HEK293 (cell line): ENCODE data around the gene DAP.

Experiments
- CTCF ChIA-PET: fragments of 350-600 bp; formaldehyde crosslinking; extraction: SDS; loops from one replicate; lab custom pipeline; 2021; ENCODE audit warnings: antibody characterized with exemption; lab: Yijun Ruan, JAX
- POLR2A ChIA-PET: fragments of 300-600 bp; formaldehyde crosslinking; extraction: SDS; loops from one replicate; lab custom pipeline; 2020; ENCODE audit warnings: antibody characterized with exemption, inconsistent platforms; lab: Yijun Ruan, JAX
- H3K27ac ChIP-seq: fragments of 200-500 bp; sonication (Bioruptor generic); 2 replicates; pipeline ENCODE4 v1.5.1; 2014; ENCODE audit warnings: low read depth, low read length, control low read depth, inconsistent platforms; ENCODE audit errors: extremely low read depth
- H3K36me3 ChIP-seq, 2 experiments: fragments of 200-500 bp in 1 of 2; sonication (Bioruptor generic) in 1 of 2; 1 replicate in 1 of 2; 2 replicates in 1 of 2; pipeline ENCODE4 v1.5.1; 2014 to 2017; ENCODE audit warnings: inconsistent platforms in 2 of 2, low read length in 2 of 2; ENCODE audit not compliant: control insufficient read depth in 2 of 2, insufficient read depth in 1 of 2
- H3K4me1 ChIP-seq: fragments of 200-500 bp; sonication (Bioruptor generic); 2 replicates; pipeline ENCODE4 v1.5.1; 2014; ENCODE audit warnings: mild to moderate bottlenecking, low read length, inconsistent platforms; ENCODE audit not compliant: control insufficient read depth, insufficient read depth
- H3K4me3 ChIP-seq: 2 replicates; pipeline ENCODE4 v1.5.1; 2011; ENCODE audit warnings: low read depth, mild to moderate bottlenecking, control low read depth, low read length, moderate library complexity
- H3K9me3 ChIP-seq: fragments of 200-500 bp; sonication (Bioruptor generic); 2 replicates; pipeline ENCODE4 v1.5.1; 2014; ENCODE audit warnings: low read depth, low read length, inconsistent platforms; ENCODE audit not compliant: control insufficient read depth, insufficient read depth
- GLI2 ChIP-seq: fragments of 450-650 bp; formaldehyde crosslinking; IDR thresholded peaks from 2 replicates; pipeline ENCODE4; 2017; ENCODE audit warnings: missing biosample characterization, missing genetic modification characterization, low read depth, borderline replicate concordance
- GLI4 ChIP-seq: fragments of 450-650 bp; formaldehyde crosslinking; IDR thresholded peaks from 2 replicates; pipeline ENCODE4 v1.5.1; 2016; ENCODE audit warnings: missing biosample characterization, missing genetic modification characterization
- KLF10 ChIP-seq: fragments of 450-650 bp; IDR thresholded peaks from 2 replicates; pipeline ENCODE4 v1.5.1; 2018; ENCODE audit warnings: missing biosample characterization, mild to moderate bottlenecking, missing genetic modification characterization
- YY1 ChIP-seq: fragments of 450-650 bp; formaldehyde crosslinking; IDR thresholded peaks from 2 replicates; pipeline ENCODE4 v1.5.1; 2018; ENCODE audit warnings: missing biosample characterization, missing genetic modification characterization
- ZBTB21 ChIP-seq: fragments of 450-650 bp; formaldehyde crosslinking; IDR thresholded peaks from 2 replicates; pipeline ENCODE4 v1.5.1; 2017; ENCODE audit warnings: missing biosample characterization, missing genetic modification characterization
- ZFP37 ChIP-seq: fragments of 450-650 bp; formaldehyde crosslinking; IDR thresholded peaks from 2 replicates; pipeline ENCODE4 v1.5.1; 2016; ENCODE audit warnings: missing biosample characterization, missing genetic modification characterization
- ZNF155 ChIP-seq: fragments of 450-650 bp; formaldehyde crosslinking; IDR thresholded peaks from 2 replicates; pipeline ENCODE4 v1.5.1; 2016; ENCODE audit warnings: missing biosample characterization, missing genetic modification characterization
- ZNF157 ChIP-seq: fragments of 450-650 bp; formaldehyde crosslinking; IDR thresholded peaks from 2 replicates; pipeline ENCODE4 v1.5.1; 2016; ENCODE audit warnings: missing biosample characterization, missing genetic modification characterization
- ZNF239 ChIP-seq: fragments of 450-650 bp; formaldehyde crosslinking; IDR thresholded peaks from 2 replicates; pipeline ENCODE4 v1.5.1; 2016; ENCODE audit warnings: missing biosample characterization, missing genetic modification characterization
- ZNF311 ChIP-seq: fragments of 450-650 bp; formaldehyde crosslinking; IDR thresholded peaks from 2 replicates; pipeline ENCODE4 v1.5.1; 2017; ENCODE audit warnings: missing biosample characterization, missing genetic modification characterization, borderline replicate concordance
- ZNF473 ChIP-seq: fragments of 450-650 bp; formaldehyde crosslinking; IDR thresholded peaks from 2 replicates; pipeline ENCODE4 v1.5.1; 2017; ENCODE audit warnings: missing biosample characterization, missing genetic modification characterization
- ZNF521 ChIP-seq: fragments of 450-650 bp; formaldehyde crosslinking; IDR thresholded peaks from 2 replicates; pipeline ENCODE4 v1.5.1; 2017; ENCODE audit warnings: missing biosample characterization, mild to moderate bottlenecking, missing genetic modification characterization
- ZNF530 ChIP-seq: fragments of 450-650 bp; formaldehyde crosslinking; IDR thresholded peaks from 2 replicates; pipeline ENCODE4 v1.5.1; 2016; ENCODE audit warnings: low read depth, missing biosample characterization, missing genetic modification characterization
- ZNF544 ChIP-seq: fragments of 450-650 bp; formaldehyde crosslinking; IDR thresholded peaks from 2 replicates; pipeline ENCODE4 v1.5.0; 2017; ENCODE audit warnings: missing biosample characterization, missing genetic modification characterization
- ZNF670 ChIP-seq: fragments of 450-650 bp; formaldehyde crosslinking; IDR thresholded peaks from 2 replicates; pipeline ENCODE4 v1.5.1; 2016; ENCODE audit warnings: missing biosample characterization, missing genetic modification characterization, low read depth
- ZNF677 ChIP-seq: fragments of 450-650 bp; IDR thresholded peaks from 2 replicates; pipeline ENCODE4 v1.5.0; 2018; ENCODE audit warnings: missing biosample characterization, mild to moderate bottlenecking, missing genetic modification characterization, moderate library complexity
- ZNF776 ChIP-seq: fragments of 450-650 bp; formaldehyde crosslinking; IDR thresholded peaks from 2 replicates; pipeline ENCODE4 v1.5.0; 2017; ENCODE audit warnings: missing biosample characterization, missing genetic modification characterization, borderline replicate concordance
- ZSCAN23 ChIP-seq: fragments of 450-650 bp; formaldehyde crosslinking; IDR thresholded peaks from 2 replicates; pipeline ENCODE4 v1.5.1; 2016; ENCODE audit warnings: missing biosample characterization, missing genetic modification characterization
- TF ChIP-seq, protein P1 (sequence below): fragments of 450-650 bp; formaldehyde crosslinking; optimal IDR thresholded peaks from 2 replicates; pipeline ENCODE3; 2016; ENCODE audit warnings: missing biosample characterization, mild to moderate bottlenecking, missing genetic modification characterization
- TF ChIP-seq, protein P2 (sequence below): fragments of 450-650 bp; formaldehyde crosslinking; IDR thresholded peaks from 2 replicates; pipeline ENCODE4 v1.5.1; 2017; ENCODE audit warnings: missing biosample characterization, missing genetic modification characterization
- TF ChIP-seq, protein P3 (sequence below): fragments of 450-650 bp; formaldehyde crosslinking; IDR thresholded peaks from 2 replicates; pipeline ENCODE4 v1.5.1; 2016; ENCODE audit warnings: missing biosample characterization, missing genetic modification characterization, low read depth
- TF ChIP-seq, protein P4 (sequence below): fragments of 450-650 bp; IDR thresholded peaks from 2 replicates; pipeline ENCODE4 v1.5.1; 2018; ENCODE audit warnings: missing biosample characterization, missing genetic modification characterization
- TF ChIP-seq, protein P5 (sequence below): fragments of 450-650 bp; formaldehyde crosslinking; conservative IDR thresholded peaks from 2 replicates; pipeline ENCODE4 v1.5.1; 2016; ENCODE audit warnings: low read depth, missing biosample characterization, missing genetic modification characterization

The DAP gene

DNA sequence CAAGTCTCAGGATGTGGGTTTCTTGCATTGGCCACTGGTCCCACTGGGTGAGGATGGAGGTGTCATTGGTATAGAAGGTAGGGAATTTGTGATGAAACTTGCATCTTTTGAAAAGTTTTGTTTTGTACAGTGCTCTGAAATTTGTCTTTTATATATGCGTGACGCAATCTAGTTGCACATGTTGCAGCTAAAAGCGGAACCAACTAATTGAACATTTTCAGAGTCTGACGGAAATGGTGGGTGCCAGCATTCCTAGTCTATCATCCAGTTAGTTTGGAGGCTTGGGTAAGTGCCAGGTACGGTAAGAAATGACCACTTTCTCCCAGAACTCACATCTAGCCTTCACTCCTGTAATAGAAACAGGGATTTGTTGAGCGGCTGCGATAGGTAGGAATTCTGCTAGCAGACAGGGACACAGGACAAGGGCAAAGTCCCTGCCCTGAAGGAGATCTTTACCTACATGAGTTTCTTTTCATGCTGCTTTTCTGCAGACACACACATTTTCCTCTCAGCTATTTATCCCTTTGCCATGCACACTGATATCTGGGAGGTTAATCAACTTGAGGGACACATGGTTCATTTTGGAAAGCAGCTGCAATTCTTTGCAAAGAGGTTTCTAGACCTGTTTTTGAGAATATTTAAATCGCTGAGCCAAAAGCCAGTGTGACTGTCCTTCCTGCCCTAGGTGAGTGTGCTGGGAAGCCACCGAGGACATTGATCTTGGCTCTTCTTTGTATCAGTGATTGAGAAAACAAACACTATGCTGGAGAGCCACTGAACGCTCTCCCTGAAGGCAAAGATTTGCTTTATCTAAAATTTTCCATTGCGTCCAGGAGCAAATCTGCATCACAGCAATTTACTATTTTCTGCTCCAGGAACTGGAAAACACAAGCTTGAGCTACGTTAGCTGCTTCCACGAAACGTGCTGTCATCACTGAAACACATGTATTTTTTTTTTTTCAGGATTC is 89.7 kb downstream of the DAP start:
- CTCF ChIA-PET, result interaction anchor here (0.7 to 1.4 kb wide), 5 partner anchors 18 to 219 kb away, joined by 3 to 4 read pairs (median 3); no protein-coding TSS in a partner anchor
- TF ChIP-seq, protein P1, sequence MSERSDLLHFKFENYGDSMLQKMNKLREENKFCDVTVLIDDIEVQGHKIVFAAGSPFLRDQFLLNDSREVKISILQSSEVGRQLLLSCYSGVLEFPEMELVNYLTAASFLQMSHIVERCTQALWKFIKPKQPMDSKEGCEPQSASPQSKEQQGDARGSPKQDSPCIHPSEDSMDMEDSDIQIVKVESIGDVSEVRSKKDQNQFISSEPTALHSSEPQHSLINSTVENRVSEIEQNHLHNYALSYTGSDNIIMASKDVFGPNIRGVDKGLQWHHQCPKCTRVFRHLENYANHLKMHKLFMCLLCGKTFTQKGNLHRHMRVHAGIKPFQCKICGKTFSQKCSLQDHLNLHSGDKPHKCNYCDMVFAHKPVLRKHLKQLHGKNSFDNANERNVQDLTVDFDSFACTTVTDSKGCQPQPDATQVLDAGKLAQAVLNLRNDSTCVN, result no peak
- TF ChIP-seq, protein P2, sequence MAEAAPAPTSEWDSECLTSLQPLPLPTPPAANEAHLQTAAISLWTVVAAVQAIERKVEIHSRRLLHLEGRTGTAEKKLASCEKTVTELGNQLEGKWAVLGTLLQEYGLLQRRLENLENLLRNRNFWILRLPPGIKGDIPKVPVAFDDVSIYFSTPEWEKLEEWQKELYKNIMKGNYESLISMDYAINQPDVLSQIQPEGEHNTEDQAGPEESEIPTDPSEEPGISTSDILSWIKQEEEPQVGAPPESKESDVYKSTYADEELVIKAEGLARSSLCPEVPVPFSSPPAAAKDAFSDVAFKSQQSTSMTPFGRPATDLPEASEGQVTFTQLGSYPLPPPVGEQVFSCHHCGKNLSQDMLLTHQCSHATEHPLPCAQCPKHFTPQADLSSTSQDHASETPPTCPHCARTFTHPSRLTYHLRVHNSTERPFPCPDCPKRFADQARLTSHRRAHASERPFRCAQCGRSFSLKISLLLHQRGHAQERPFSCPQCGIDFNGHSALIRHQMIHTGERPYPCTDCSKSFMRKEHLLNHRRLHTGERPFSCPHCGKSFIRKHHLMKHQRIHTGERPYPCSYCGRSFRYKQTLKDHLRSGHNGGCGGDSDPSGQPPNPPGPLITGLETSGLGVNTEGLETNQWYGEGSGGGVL, result no peak
- no peak for TF ChIP-seq YY1 (tag by site-specific recombination)
- TF ChIP-seq ZNF677 (tag by site-specific recombination), result no peak
- TF ChIP-seq KLF10 (tag by site-specific recombination), result no peak
- no peak for TF ChIP-seq GLI2 (tag by site-specific recombination)
- TF ChIP-seq, protein P3, sequence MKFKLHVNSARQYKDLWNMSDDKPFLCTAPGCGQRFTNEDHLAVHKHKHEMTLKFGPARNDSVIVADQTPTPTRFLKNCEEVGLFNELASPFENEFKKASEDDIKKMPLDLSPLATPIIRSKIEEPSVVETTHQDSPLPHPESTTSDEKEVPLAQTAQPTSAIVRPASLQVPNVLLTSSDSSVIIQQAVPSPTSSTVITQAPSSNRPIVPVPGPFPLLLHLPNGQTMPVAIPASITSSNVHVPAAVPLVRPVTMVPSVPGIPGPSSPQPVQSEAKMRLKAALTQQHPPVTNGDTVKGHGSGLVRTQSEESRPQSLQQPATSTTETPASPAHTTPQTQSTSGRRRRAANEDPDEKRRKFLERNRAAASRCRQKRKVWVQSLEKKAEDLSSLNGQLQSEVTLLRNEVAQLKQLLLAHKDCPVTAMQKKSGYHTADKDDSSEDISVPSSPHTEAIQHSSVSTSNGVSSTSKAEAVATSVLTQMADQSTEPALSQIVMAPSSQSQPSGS (tag by site-specific recombination), result no peak
- no peak for TF ChIP-seq ZNF239 (tag by site-specific recombination)
- TF ChIP-seq ZSCAN23 (tag by site-specific recombination), result no peak
- no peak for TF ChIP-seq ZNF473
- no peak for TF ChIP-seq ZNF530 (tag by site-specific recombination)
- TF ChIP-seq ZBTB21, result no peak
- no peak overlapping the region for H3K4me3 ChIP-seq

DNA sequence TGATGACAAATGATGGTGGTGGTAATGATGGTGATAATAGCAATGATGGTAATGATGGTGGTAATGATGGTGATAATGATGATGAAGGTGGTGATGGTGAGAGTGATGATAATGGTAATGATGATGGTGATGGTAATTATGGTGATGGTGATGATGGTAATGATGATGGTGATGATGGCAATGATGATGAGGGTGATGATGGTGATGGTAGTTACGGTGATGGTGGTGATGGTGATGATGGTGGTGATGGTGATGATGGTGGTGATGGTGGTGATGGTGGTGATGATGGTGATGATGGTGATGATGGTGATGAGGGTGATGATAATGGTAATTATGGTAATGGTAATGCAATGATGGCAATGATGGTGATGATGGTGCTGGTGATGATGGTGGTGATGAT is 91.1 kb downstream of the DAP start:
- H3K27ac ChIP-seq, result no peak overlapping the region
- ChIA-PET CTCF (no interaction called here), POLR2A (no interaction called here)
- no peaks in the 10 kb centered on the region for H3K4me1 ChIP-seq
- no peak overlapping the region for H3K4me3 ChIP-seq
- no peaks in the 10 kb centered on the region for H3K36me3 ChIP-seq
- no peaks in the 10 kb centered on the region for H3K9me3 ChIP-seq
- TF ChIP-seq ZNF670 (no peak), ZNF776 (tag by site-specific recombination) (peak; percentile 29; the same call in 1 of the 2 replicates), ZFP37 (tag by site-specific recombination) (no peak), ZSCAN23 (tag by site-specific recombination) (no peak), ZNF544 (tag by site-specific recombination) (peak; percentile 19; the same call in 1 of the 2 replicates), ZNF311 (tag by site-specific recombination) (peak; percentile 72; the same call in 1 of the 2 replicates), ZNF155 (tag by site-specific recombination) (0 out of 2 replicates have a peak, but pooled peaks have one; percentile 16), ZNF521 (tag by site-specific recombination) (no peak), ZNF157 (tag by site-specific recombination) (0 out of 2 replicates have a peak, but pooled peaks have one; percentile 22), GLI4 (tag by site-specific recombination) (0 out of 2 replicates have a peak, but pooled peaks have one; percentile 25)
- TF ChIP-seq, protein P4, sequence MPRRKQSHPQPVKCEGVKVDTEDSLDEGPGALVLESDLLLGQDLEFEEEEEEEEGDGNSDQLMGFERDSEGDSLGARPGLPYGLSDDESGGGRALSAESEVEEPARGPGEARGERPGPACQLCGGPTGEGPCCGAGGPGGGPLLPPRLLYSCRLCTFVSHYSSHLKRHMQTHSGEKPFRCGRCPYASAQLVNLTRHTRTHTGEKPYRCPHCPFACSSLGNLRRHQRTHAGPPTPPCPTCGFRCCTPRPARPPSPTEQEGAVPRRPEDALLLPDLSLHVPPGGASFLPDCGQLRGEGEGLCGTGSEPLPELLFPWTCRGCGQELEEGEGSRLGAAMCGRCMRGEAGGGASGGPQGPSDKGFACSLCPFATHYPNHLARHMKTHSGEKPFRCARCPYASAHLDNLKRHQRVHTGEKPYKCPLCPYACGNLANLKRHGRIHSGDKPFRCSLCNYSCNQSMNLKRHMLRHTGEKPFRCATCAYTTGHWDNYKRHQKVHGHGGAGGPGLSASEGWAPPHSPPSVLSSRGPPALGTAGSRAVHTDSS (tag by site-specific recombination), result peak; percentile 98
- TF ChIP-seq, protein P5, sequence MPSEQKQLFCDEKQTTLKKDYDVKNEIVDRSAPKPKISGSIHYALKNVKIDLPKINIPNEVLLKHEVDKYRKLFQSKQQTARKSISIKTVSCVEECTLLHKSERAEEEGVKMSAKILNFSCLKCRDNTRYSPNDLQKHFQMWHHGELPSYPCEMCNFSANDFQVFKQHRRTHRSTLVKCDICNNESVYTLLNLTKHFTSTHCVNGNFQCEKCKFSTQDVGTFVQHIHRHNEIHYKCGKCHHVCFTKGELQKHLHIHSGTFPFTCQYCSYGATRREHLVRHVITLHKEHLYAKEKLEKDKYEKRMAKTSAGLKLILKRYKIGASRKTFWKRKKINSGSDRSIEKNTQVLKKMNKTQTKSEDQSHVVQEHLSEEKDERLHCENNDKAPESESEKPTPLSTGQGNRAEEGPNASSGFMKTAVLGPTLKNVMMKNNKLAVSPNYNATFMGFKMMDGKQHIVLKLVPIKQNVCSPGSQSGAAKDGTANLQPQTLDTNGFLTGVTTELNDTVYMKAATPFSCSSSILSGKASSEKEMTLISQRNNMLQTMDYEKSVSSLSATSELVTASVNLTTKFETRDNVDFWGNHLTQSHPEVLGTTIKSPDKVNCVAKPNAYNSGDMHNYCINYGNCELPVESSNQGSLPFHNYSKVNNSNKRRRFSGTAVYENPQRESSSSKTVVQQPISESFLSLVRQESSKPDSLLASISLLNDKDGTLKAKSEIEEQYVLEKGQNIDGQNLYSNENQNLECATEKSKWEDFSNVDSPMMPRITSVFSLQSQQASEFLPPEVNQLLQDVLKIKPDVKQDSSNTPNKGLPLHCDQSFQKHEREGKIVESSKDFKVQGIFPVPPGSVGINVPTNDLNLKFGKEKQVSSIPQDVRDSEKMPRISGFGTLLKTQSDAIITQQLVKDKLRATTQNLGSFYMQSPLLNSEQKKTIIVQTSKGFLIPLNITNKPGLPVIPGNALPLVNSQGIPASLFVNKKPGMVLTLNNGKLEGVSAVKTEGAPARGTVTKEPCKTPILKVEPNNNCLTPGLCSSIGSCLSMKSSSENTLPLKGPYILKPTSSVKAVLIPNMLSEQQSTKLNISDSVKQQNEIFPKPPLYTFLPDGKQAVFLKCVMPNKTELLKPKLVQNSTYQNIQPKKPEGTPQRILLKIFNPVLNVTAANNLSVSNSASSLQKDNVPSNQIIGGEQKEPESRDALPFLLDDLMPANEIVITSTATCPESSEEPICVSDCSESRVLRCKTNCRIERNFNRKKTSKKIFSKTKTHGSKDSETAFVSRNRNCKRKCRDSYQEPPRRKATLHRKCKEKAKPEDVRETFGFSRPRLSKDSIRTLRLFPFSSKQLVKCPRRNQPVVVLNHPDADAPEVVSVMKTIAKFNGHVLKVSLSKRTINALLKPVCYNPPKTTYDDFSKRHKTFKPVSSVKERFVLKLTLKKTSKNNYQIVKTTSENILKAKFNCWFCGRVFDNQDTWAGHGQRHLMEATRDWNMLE (tag by site-specific recombination), result no peak

More for the DNA sequence above, 89.7 kb downstream of the DAP start:
- Histone ChIP-seq H3K27ac (no peak overlapping the region), H3K4me1 (no peaks in the 10 kb centered on the region), H3K9me3 (no peaks in the 10 kb centered on the region), H3K36me3 (no peaks in the 10 kb centered on the region)
- POLR2A ChIA-PET, result no interaction called here
